Body of pancreas (tissue), 4 donors: Measurements from ENCODE around the gene VPS33B.

Source experiments
- CTCF ChIP-seq, 7 experiments: fragments of 450-650 bp in 4 of 7; fragments of 200-600 bp in 3 of 7; sonication (generic) in 3 of 7; IDR thresholded peaks; one replicate each; pipeline ENCODE4 v1.5.1; 2016 to 2019; ENCODE audit warnings: antibody characterized with exemption in 7 of 7
- POLR2A ChIP-seq, 3 donors: fragments of 450-650 bp; IDR thresholded peaks; one replicate each; pipeline ENCODE4 v1.6.1; 2016; ENCODE audit warnings: antibody characterized with exemption in 3 of 3, mild to moderate bottlenecking in 2 of 3

GRCh38 chr15:90979582-90979981, 42.8 kb downstream of the VPS33B start:
- no peak for TF ChIP-seq CTCF (IDR thresholded peaks at IDR 0.05)
- no peak for TF ChIP-seq POLR2A (IDR thresholded peaks at IDR 0.05)
